ENCODE data around the gene ITGA7.
A peak's percentile ranks its signal among the peaks of the same experiment; 100 is the strongest.

ITGA7 gene

GRCh38 chr12:55671746-55672145 lies 36.0 kb downstream of the ITGA7 start:
- H3K4me3 ChIP-seq (ENCODE audit: low read depth, low read length), result no peak overlapping the region
- no peak for TF ChIP-seq CTCF (IDR thresholded peaks at IDR 0.05; ENCODE audit: low read depth, low read length)

- no peak for TF ChIP-seq CTCF (IDR thresholded peaks at IDR 0.05; ENCODE audit: low read depth, low read length)
- H3K4me3 ChIP-seq (ENCODE audit: low read depth, low read length), result no peak overlapping the region
These were observed 37.4 kb downstream of the ITGA7 start for GRCh38 chr12:55670276-55670675.

- no peak overlapping the region for H3K4me3 ChIP-seq (ENCODE audit: low read depth, low read length)
- TF ChIP-seq CTCF (IDR thresholded peaks at IDR 0.05; ENCODE audit: low read depth, low read length), result no peak
These were observed 41.2 kb downstream of the ITGA7 start for GRCh38 chr12:55666508-55666907.

DNA sequence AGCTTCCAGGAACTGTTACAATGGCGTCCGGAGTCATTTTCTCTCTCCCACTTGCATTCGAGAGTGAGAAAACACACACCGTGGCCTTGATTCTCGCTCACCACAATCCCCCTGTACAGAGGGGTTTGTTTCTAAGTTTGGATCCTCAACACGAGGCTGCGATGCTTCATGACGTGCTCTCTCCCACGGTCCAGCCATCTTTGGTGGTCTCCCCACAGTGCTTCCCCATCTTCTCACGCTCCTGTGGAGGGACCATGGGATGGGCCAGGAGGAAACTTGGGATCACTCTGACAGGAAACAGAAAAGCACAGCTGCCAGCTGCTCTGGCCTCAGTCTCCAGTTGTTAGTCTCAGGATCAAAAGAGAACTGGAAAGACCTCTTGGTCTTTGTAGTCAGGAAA lies 42.9 kb downstream of the ITGA7 start:
- no peak overlapping the region for H3K4me3 ChIP-seq (ENCODE audit: low read depth, low read length)
- TF ChIP-seq CTCF (IDR thresholded peaks at IDR 0.05; ENCODE audit: low read depth, low read length), result no peak

DNA sequence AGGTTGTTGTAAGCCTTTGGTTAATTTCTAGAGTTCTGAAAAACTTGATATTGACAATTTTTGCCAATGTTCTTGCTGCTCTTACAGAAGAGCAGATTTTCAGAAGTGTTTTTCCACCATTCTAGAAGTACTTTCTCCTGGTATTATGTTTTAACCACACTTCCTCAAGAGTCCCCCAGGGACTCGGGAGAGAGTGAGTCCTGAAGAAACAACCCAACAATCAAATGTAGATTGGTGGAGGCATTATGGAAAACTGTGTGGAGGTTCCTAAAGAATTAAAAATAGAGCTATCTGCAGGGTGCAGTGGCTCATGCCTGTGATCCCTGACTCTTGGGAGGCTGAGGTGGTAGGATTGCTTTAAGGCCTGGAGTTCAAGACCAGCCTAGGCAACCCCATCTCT lies 44.3 kb downstream of the ITGA7 start:
- TF ChIP-seq CTCF (IDR thresholded peaks at IDR 0.05; ENCODE audit: low read depth, low read length), result no peak
- H3K4me3 ChIP-seq (ENCODE audit: low read depth, low read length), result no peak overlapping the region

GRCh38 chr12:55659486-55660385 lies 48.0 kb downstream of the ITGA7 start:
- peak; percentile 50 for TF ChIP-seq CTCF (IDR thresholded peaks at IDR 0.05; ENCODE audit: low read depth, low read length)
- H3K4me3 ChIP-seq (ENCODE audit: low read depth, low read length), result no peak overlapping the region

DNA sequence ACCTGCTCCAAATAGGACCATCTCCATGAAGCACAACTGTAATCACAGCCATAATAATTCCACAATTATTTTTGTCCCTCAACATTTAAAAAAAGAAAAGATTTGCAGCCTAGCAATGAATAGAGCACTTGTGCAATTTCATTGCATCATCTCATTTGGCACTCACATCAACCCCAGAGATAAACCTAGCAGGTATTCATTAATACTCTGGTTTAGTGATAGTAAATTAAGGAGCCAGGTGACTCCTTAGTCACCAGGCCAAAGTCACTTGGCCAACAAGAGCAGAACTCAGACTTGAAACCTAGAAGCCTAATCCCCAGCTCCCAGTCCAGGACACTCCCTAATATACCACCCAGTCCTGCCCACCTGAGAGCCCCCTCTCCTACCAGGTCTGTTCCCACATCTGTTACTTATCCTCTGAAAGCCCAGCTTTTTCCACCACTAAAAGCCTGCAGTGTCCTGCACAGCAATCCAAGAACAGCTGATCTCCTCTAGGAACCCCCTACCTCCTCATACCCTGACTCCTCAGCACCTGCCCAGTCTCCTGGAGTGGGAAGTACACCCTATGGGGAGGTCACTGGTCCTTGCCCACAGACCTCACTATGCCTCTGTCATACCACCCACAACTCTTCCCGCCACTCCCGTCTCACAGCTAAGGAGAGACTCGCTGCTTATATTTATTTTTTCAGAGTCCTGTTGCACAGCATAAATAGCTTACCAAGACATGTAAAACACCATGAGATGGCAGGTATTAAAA lies 48.9 kb downstream of the ITGA7 start:
- no peak overlapping the region for H3K4me3 ChIP-seq (ENCODE audit: low read depth, low read length)

More for the DNA sequence above, 48.9 kb downstream of the ITGA7 start:
- TF ChIP-seq CTCF (IDR thresholded peaks at IDR 0.05; ENCODE audit: low read depth, low read length), result no peak

Data from WI38 (cell line).